Heart left ventricle (tissue), 16 donors: ENCODE measurements around the gene MX2. TPM values are rescaled to one million over a fixed set of nuclear protein-coding genes. Genes with fewer than 3 reads are reported as not detected.

Experiments
- ATAC-seq, 4 donors: fragments of 200-7000 bp; cut with Tn5 transposase; one replicate each; pipeline ENCODE4 v1.9.1; 2020 to 2022; ENCODE audit warnings: moderate library complexity in 4 of 4, mild to moderate bottlenecking in 3 of 4, moderate number of reproducible peaks in 1 of 4
- DNase-seq, 5 donors: peaks; one replicate each; pipeline ENCODE4 v3.0.0-alpha.2; 2020
- H3K27ac ChIP-seq, 12 donors: fragments of 200-600 bp; sonication (generic) in 4 of 12; one replicate each; pipeline versions ENCODE4 v1.5.0 to v1.8.0; 2016 to 2022; ENCODE audit warnings: mild to moderate bottlenecking in 2 of 12
- H3K27me3 ChIP-seq, 9 donors: fragments of 200-600 bp; sonication (generic) in 2 of 9; one replicate each; pipeline versions ENCODE4 v1.5.1 to v1.8.0; 2016 to 2022; ENCODE audit warnings: mild to moderate bottlenecking in 3 of 9
- H3K36me3 ChIP-seq, 9 donors: fragments of 200-600 bp; sonication (generic) in 2 of 9; one replicate each; pipeline versions ENCODE4 v1.5.0 to v1.8.0; 2018 to 2022; ENCODE audit warnings: mild to moderate bottlenecking in 2 of 9
- H3K4me1 ChIP-seq, 12 donors: fragments of 200-600 bp; sonication (generic) in 4 of 12; one replicate each; pipeline versions ENCODE4 v1.5.0 to v1.8.0; 2016 to 2022; ENCODE audit warnings: mild to moderate bottlenecking in 3 of 12
- H3K4me3 ChIP-seq, 12 donors: fragments of 200-600 bp; sonication (generic) in 4 of 12; one replicate each; pipeline versions ENCODE4 v1.5.0 to v1.8.0; 2017 to 2022; ENCODE audit warnings: mild to moderate bottlenecking in 9 of 12, moderate library complexity in 4 of 12
- H3K9me3 ChIP-seq, 12 donors: fragments of 200-600 bp; sonication (generic) in 4 of 12; one replicate each; pipeline versions ENCODE4 v1.5.0 to v1.8.0; 2016 to 2022; ENCODE audit warnings: mild to moderate bottlenecking in 1 of 12
- CTCF ChIP-seq, 12 donors: fragments of 200-600 bp; sonication (generic) in 4 of 12; IDR thresholded peaks; one replicate each; pipeline versions ENCODE4 v1.5.0 to v1.8.0; 2018 to 2022; ENCODE audit warnings: antibody characterized with exemption in 12 of 12, mild to moderate bottlenecking in 5 of 12
- POLR2A ChIP-seq, 2 donors: fragments of 450-650 bp; IDR thresholded peaks; one replicate each; pipeline ENCODE4 v1.6.1; 2017; ENCODE audit warnings: antibody characterized with exemption in 2 of 2, mild to moderate bottlenecking in 2 of 2, moderate library complexity in 2 of 2
- WGBS, 4 donors: extraction: QIAGEN DNeasy Blood & Tissue Kit in 2 of 4; methylation state at CpG; one replicate each; pipeline versions ENCODE4 v1.1.5 to v1.1.7; 2013 to 2018; 5-methylcytosine and 5-hydroxymethylcytosine counted together
- intact Hi-C, 10 donors: fragments of 100-400 bp; cut with DNase I; formaldehyde crosslinking; loops; one replicate each; pipeline versions ENCODE4 v1.11.1 to v1.14.2; 2022
- polyA plus RNA-seq, 2 donors: library from polyadenylated mRNA; stranded (reverse); fragments of 200-250 nt; gene quantifications; one replicate each; pipeline ENCODE4 v1.2.3, GENCODE V29; 2013
- total RNA-seq, 9 donors: library from RNA; depleted of rRNA in 2 of 9; stranded (reverse); fragments of >200 nt in 2 of 9; fragmentation: NEBNext Ultra II Directional in 3 of 9; extraction: Animal tissue kit (Norgen Biotek cat#: 25700) in 3 of 9; gene quantifications; one replicate each; pipeline versions ENCODE4 v1.1.0 to v1.2.4, GENCODE V29; 2016 to 2023
- donor health status: ischemic (EF 13 %, LVEDD 7.1; RV severe dilation, severe dysfunction).
- donor health status: healthy with polysubstance abuse.
- donor health status: DM: no; HTN: yes; CAD: no.
- donor health status: DM: no; HTN: no; CAD: no.
- donor health status: ischemic (EF 25% LVEDD 6.9; RV normal size, moderate dysfunction).
- donor health status: ischemic (EF 25% LVEDD 5.7; RV mildly dilated, moderate dysfunction).
- donor health status: healthy.
- donor health status: DM: yes; HTN: yes; CAD: no.
- donor health status: ischemic (EF 35%, LVEDD 5.7; RV mildly dilated, moderate dysfunction).
- donor health status: nonischemic (EF 11% LVEDD 7.7; RV severe dilation, severe dysfunction).
- donor health status: DM: yes; HTN: yes; CAD: no.
- donor health status: PGD.
- donor health status: ischemic (EF 29% LVEDD 5.4; RV normal size, mild dysfunction).
- donor health status: nonischemic (EF 23%, LVEDD 6.1; RV moderate dilation, normal function).

The MX2 gene
- total and polyA plus RNA-seq, 11 donors = 3.2 to 23.3 (median 5.7) TPM

GRCh38 chr21:41374177-41374712 is 12.4 kb downstream of the MX2 start:
- H3K4me3 ChIP-seq = no peak overlapping the region
- intact Hi-C loops = loop anchor here in 1 of 10 donors (5.0 kb wide), 1 partner anchor 48 kb away; no protein-coding TSS in a partner anchor
- H3K36me3 ChIP-seq = peaks cover 0 to 45% (median 21%) of the 10 kb centered on the region in 9 donors
- WGBS, 4 donors = 94 to 97% (median 95%) methylated on average over 13 to 14 of the region's 14 CpGs
- ATAC-seq (no peak), DNase-seq (peak in 2 of 5 donors; percentile 17 to 34)
- peaks cover 0 to 5% (median 0%) of the 10 kb centered on the region in 9 donors for H3K27me3 ChIP-seq
- H3K9me3 ChIP-seq = no peaks in the 10 kb centered on the region
- TF ChIP-seq POLR2A (IDR thresholded peaks at IDR 0.05) = no peak
- no peak for TF ChIP-seq CTCF (IDR thresholded peaks at IDR 0.05)
- H3K4me1 ChIP-seq = peaks cover 0 to 28% (median 8%) of the 10 kb centered on the region in 12 donors
- H3K27ac ChIP-seq = no peak overlapping the region

GRCh38 chr21:41374867-41375533 is 13.2 kb downstream of the MX2 start:
- TF ChIP-seq CTCF (IDR thresholded peaks at IDR 0.05) (no peak), POLR2A (IDR thresholded peaks at IDR 0.05) (no peak)
- Histone ChIP-seq H3K36me3 (peaks cover 0 to 51% (median 24%) of the 10 kb centered on the region in 9 donors), H3K4me3 (no peak overlapping the region), H3K9me3 (no peaks in the 10 kb centered on the region), H3K27me3 (peaks cover 0 to under 1% (median 0%) of the 10 kb centered on the region in 9 donors), H3K27ac (no peak overlapping the region), H3K4me1 (peaks cover 0 to 20% (median 2%) of the 10 kb centered on the region in 12 donors)
- intact Hi-C loops = loop anchor here in 1 of 10 donors (5.0 kb wide), 1 partner anchor 47 kb away; no protein-coding TSS in a partner anchor
- peak in 3 of 5 donors; percentile 5 to 14 (median 13) for DNase-seq
- 67 to 91% (median 83%) methylated on average over 3 to 5 of the region's 5 CpGs for WGBS, 4 donors
- ATAC-seq = no peak

- Histone ChIP-seq H3K4me1 (peaks cover 0 to 11% (median 0%) of the 10 kb centered on the region in 12 donors), H3K9me3 (no peaks in the 10 kb centered on the region), H3K4me3 (no peak overlapping the region), H3K27ac (no peak overlapping the region), H3K27me3 (no peaks in the 10 kb centered on the region), H3K36me3 (peaks cover 0 to 59% (median 33%) of the 10 kb centered on the region in 9 donors)
- intact Hi-C loops = no loop called here
- DNase-seq = peak in 1 of 5 donors; percentile 6
- WGBS, 4 donors = 80 to 88% (median 82%) methylated on average over 5 of the region's 5 CpGs
- ATAC-seq = no peak
- no peak for TF ChIP-seq POLR2A (IDR thresholded peaks at IDR 0.05)
- TF ChIP-seq CTCF (IDR thresholded peaks at IDR 0.05) = no peak
Observed at GRCh38 chr21:41375875-41376274, 14.0 kb downstream of the MX2 start.

- H3K4me1 ChIP-seq = peaks cover 0 to 6% (median 0%) of the 10 kb centered on the region in 12 donors
Observed at GRCh38 chr21:41377715-41378114, 15.9 kb downstream of the MX2 start.

More at GRCh38 chr21:41377715-41378114, 15.9 kb downstream of the MX2 start:
- Histone ChIP-seq H3K27ac (no peak overlapping the region), H3K4me3 (no peak overlapping the region), H3K36me3 (peaks cover 0 to 75% (median 43%) of the 10 kb centered on the region in 9 donors), H3K27me3 (no peaks in the 10 kb centered on the region), H3K9me3 (no peaks in the 10 kb centered on the region)
- WGBS, 4 donors = 75 to 90% (median 86%) methylated on average over 14 to 16 of the region's 16 CpGs
- intact Hi-C loops = no loop called here
- DNase-seq = peak in 1 of 5 donors; percentile 15
- TF ChIP-seq CTCF (IDR thresholded peaks at IDR 0.05) (no peak), POLR2A (IDR thresholded peaks at IDR 0.05) (no peak)
- no peak for ATAC-seq
